IMR-90 (cell line): ENCODE data around the gene CATSPER1.

Experiments
- NFE2L2 ChIP-seq: fragments of 150-350 bp; IDR thresholded peaks from 2 replicates; pipeline ENCODE4 v1.6.1; 2016; ENCODE audit warnings: low read depth, mild to moderate bottlenecking, low read length
- POLR2A ChIP-seq: IDR thresholded peaks from 2 replicates; pipeline ENCODE4 v1.6.1; 2012; ENCODE audit warnings: mild to moderate bottlenecking, low read depth, low read length
- RCOR1 ChIP-seq: IDR thresholded peaks from 2 replicates; pipeline ENCODE4 v1.6.1; 2012; ENCODE audit warnings: mild to moderate bottlenecking, low read length, improper control_type of control experiment; ENCODE audit not compliant: insufficient replicate concordance
- TF ChIP-seq, protein P1 (sequence below): conservative IDR thresholded peaks from 2 replicates; pipeline ENCODE4 v1.5.1; 2012; ENCODE audit warnings: mild to moderate bottlenecking, low read depth, low read length, improper control_type of control experiment

DNA sequence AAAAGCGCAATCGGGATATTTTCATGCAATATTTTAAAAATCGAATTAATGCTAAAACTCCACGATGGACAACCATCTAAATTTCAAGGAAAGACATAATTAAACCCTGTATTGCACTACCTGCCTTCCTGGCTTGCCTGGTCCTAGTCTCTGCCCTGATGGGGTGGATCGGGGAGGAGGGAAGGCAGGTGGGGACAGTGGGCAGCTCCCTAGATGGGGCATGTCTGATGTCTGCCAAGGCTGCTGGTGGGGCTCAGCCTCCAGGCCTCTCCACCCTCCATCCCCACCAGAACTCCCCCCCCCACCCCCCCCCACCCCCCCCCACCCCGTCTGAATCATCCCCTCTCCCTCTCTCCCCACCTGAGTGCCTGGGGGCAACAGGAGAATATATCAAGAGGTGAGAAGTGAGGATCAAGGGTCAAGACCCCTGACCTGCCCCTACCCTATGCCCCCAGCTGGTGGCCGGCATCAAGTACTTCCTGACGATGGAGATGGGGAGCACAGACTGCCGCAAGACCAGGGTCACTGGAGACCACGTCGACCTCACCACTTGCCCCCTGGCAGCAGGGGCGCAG is 13.8 kb downstream of the CATSPER1 start:
- TF ChIP-seq, protein P1, sequence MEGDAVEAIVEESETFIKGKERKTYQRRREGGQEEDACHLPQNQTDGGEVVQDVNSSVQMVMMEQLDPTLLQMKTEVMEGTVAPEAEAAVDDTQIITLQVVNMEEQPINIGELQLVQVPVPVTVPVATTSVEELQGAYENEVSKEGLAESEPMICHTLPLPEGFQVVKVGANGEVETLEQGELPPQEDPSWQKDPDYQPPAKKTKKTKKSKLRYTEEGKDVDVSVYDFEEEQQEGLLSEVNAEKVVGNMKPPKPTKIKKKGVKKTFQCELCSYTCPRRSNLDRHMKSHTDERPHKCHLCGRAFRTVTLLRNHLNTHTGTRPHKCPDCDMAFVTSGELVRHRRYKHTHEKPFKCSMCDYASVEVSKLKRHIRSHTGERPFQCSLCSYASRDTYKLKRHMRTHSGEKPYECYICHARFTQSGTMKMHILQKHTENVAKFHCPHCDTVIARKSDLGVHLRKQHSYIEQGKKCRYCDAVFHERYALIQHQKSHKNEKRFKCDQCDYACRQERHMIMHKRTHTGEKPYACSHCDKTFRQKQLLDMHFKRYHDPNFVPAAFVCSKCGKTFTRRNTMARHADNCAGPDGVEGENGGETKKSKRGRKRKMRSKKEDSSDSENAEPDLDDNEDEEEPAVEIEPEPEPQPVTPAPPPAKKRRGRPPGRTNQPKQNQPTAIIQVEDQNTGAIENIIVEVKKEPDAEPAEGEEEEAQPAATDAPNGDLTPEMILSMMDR, result no peak
- TF ChIP-seq NFE2L2 (no peak), POLR2A (no peak), RCOR1 (no peak)
